ENCODE measurements around the gene RPS6KA1.

RPS6KA1 gene

DNA sequence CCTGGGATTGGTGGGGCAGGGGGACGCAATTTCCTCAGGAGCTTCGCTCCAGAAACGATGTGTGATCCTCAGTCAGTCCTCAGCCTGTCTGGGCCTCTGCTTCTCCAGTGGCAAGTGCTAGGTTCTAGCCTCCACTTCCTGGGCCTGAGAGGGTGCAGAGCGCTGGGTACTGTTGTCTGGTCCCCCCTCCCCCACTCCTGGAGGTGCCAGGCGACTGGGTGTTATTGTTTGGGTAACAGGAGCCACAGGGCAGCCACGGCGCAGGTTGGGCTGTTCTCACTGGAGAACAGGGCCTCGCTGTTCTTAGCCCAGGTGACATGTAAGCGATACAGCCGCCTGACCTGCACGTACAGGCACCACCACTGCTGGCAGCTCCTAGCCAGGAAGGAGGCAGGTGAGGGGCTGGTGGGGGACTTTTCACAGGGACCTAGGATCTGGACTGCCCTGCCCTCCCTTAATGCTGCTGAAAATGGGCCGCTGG lies 2.1 kb downstream of the RPS6KA1 start:
- no peak for DNase-seq (ENCODE audit: low read depth in 2 of 2)

DNA sequence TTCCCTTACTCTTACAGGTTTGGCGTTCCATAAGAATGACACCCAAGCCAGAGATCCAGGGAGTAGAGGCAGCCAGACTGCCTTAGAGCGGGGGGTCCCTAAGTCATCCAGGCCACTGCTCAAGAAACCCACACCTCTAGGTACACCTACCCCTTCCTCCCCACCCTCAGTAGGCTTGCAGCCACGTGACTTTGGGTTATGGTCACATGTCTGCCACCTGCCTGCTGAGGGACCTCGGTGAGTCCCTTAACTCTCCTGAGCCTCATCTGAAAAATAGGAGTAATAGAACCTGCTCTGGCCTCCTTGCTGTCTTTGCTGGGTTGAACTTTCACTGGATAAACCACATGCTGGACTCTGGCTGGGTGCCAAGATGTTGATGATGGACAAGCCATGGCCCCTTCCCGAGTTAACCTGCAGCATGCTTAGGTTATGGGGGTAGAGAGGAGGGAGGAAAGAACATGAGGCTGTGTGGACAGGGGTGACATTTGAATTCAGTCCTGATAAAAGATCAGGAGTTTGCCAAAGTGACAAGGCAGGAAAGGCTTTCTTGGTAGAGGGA lies 4.5 kb downstream of the RPS6KA1 start:
- DNase-seq (ENCODE audit: low read depth in 2 of 2), result no peak

DNA sequence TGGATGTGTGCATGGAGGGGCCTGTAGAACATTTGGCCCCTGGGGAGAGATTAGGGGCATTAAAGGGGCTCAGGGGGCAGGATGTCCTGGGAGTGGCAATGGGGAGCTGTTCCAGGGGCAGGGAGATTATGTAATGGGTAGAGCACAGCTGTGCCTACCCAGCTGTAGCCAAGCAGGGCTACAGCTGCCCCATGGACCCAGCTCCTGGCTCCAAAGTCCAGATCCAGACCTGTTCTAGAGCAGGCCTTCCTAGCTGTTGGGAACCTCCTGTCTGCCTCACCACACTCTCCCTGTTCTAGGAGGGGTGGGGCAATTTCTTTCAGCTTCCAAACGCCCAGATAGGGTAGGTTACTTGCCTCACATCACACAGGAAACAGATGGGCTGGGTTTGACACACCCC lies 5.6 kb downstream of the RPS6KA1 start:
- no peak for DNase-seq (ENCODE audit: low read depth in 2 of 2)

DNA sequence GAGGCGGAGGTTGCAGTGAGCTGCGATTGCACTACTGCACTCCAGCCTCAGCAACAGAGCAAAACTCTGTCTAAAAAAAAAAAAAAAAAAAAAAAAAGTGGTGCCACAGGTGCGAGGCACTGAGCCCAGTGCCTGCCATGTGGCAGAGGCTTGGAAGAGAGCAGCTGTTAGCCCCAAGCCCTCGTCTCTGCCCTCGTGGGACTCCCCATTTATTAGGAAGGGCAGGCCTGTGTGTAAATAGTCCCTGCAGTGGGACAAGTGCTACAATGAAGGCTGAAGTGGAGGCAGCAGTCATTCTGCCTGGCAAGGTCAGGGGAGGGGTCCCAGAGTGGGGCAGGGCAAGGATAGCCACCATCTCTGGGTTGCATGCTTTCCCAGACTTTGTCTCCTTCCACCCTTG lies 6.5 kb downstream of the RPS6KA1 start:
- no peak for DNase-seq (ENCODE audit: low read depth in 2 of 2)

DNA sequence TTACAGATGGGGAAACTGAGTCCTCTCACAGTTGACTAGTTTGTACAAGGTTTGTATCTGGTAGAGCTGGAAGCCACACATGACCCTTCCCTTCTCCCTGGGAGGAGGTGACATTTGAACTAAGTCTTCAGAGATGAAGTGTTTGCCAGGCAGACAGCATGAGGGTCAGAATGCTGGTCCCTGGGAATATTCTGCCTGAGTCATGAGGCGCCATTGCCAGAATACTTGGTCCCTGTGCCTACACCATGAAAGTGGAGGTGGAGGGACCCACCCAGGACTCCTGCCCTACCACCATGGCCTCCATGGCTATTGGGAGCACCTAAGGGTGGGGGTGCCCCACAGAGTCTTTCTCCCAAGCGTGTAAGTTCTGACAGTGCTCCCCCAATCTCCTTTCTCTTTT lies 7.0 kb downstream of the RPS6KA1 start:
- DNase-seq (ENCODE audit: low read depth in 2 of 2), result no peak

DNA sequence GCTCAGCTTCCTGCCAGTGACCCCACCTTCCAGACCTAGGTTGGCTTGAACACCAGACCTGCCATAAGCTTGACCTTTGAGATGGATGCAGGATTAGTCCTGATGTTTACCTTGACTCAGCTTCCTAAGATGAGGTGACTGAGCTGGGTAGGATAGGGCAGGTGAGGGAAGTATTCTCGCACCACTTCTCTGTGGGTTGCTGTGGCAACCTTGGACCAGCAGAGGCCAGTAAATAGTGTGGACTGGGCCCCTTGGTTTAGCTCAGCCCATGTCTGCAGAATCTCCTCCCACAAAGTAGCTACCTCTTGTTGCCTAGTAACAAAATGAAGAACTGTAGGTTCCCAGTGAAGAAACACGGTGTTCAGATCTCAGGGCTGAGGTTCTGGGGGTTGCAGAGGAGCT lies 8.4 kb downstream of the RPS6KA1 start:
- DNase-seq (ENCODE audit: low read depth in 2 of 2), result no peak

DNA sequence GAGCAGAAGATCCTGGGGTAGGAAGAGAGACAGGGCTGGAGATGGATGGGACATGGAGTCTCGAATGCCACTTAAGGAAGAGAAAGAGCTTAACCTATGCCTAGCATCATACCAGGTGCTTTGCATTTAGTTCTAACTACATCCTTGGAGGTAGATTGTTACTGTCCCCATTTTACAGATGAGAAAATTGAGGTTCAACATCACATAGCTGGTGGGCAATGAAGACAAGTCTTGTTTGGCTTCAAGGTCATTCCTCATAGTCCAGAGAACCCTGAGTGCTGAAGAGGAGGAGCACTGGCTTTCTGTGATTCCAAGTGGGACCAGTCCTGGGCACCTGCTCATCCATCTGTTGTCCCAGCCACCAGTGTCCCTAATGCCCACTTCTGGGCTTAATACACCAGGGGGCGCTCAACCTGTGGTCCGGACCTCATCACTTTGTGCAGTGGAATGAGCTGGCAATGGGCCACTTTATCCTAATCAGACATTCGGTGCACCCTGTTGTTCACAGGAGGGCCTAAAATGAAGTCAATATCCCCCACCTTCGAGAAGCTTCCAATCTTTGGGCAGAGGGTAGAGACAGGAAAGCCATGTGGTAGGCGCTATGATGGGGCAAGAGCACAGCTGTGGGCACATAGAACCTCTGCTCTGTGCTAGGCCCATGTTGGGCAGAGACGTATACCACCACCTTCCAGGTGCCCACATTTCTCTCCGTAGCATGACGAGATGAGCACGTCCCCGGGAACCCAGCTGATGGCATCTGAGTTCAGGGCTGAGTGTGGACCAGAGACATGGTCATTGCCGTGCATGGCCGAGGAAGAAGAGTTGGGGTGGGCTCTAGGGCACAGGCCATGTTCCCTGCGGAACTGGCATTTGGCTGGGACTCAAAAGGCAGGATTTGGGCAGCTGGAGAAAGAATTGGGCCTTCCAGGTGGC lies 9.2 kb downstream of the RPS6KA1 start:
- DNase-seq (ENCODE audit: low read depth in 2 of 2), result no peak

DNA sequence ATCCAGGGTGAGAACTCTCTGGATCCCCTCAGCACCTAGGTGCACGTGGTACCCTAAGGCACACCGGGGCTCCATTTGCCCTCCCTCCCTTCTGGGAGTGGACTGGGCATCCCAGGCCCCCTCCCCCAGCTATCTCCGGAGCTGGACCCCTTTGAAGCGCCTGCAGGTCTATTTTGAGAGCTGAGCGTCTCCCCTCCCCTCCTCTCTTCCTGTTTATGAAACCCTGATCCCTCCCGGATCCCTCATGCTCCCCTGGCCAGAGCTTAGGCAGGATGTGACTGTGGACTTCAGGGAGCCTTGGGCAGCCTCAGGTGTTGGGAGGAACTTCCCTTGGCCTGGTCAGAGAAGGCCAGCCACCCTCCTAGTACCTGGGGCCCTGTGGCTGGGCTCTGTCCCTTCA lies 10.2 kb downstream of the RPS6KA1 start:
- no peak for DNase-seq (ENCODE audit: low read depth in 2 of 2)

DNA sequence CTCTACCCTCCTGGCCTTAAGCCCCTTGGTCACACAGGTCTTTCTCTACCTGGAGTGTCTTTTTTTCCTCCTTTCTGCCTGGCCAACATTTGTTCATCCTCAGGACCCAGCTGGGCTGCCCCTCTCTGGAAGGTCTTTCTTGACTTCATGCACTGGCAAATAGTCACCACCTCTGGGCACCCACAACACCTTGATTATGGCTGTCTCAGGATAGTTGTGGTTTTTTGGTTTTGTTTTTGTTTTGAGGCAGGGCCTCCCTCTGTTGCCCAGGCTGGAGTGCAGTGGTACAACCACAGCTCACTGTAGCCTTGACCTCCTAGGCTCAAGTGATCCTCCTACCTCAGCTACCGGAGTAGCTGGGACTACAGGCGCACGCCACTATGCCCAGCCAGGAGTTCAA lies 10.8 kb downstream of the RPS6KA1 start:
- DNase-seq (ENCODE audit: low read depth in 2 of 2), result no peak

DNA sequence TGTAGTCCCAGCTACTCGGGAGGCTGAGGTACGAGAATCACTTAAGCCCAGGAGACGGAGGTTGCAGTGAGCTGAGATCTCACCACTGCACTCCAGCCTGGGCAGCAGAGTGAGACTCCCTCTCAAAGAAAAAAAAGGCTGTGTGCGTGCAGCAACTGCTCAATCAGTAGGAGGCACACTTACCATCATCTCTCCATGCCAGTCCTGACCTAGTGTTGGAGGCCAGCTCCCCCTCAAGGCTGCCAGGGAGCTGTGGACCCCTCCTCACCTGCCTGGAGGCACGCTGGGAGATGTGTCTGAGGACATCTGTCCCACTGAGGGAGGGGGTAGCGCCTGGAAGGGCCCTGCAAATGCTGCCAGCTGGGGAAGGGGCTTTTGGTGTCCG lies 11.9 kb downstream of the RPS6KA1 start:
- no peak for DNase-seq (ENCODE audit: low read depth in 2 of 2)

DNA sequence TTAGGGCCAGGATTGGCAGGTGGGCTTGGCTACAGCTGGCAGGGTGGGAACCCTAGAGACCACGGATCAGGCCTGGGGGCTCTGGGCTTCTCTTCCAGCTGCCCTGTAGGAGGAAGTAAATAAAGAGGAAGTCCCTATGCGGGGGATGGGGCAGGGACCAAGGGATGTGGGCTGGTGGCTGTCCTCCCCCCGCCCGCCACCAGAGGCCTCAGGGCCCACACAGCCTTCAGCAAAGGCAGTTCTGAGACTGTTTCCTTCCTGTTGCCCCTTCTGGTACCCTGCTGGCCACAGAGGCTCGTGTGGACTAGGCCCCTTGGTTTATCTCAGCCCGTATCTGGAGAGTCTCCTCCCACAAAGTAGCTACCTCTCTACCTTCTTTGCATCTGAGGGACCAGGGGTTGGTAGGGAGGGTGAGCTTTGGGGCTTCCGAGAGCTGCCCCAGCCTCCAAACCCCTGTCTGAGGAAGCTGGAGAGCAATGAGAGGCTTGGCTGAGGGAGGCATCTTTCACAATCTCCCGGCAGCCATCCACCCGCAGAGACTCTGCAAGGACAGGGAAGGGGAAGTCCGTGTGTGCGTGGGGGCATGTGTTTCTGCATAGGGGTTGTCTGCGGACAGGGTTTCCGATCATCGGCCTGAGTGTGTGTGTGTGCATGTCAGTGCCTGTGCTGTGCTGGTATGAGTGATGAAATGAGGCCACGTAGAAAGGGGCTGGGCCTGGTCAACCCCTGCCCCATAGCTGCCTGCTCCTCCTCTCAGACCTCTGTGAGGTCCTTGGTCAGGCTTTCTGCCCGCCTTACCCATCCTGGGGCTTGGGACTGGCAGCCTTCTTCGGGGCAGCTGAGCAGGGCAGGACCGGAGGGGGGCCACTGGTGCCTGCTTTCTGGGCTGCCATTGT lies 12.5 kb downstream of the RPS6KA1 start:
- DNase-seq (ENCODE audit: low read depth in 2 of 2), result peak; percentile 50 to 63

DNA sequence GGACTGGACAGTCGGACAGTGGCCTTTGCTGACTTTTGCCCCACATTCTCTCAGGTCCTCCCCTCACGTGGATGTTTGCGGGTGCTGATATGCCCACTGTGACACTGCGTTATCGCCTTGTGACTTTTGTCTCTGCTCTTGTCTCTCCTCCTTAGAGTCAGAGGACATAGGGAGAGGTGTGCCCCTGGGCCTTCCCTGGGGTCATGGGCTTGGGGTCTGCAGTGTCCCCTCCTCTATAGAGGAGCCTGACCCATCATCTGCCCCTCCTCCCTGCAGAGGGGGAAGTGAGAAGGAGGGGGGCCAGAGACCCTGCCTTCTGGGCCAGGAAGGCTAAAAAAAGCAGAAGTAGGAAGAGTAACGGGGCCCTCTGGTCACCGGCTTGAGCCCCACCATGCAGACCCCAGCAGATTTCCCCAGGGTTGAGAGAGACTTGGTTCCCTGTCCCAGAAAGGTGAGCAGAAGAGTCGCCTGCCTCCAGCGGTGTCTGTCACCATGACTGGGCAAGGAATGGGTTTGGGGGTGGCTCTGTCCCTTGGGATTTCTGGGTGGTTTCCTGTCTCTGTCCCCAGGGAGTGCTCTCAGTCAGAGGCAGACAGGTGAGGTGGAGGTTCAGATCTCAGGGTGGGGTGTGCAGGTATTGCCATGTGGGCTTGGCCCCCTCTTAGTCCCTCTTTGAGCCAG lies 13.3 kb downstream of the RPS6KA1 start:
- no peak for DNase-seq (ENCODE audit: low read depth in 2 of 2)

DNA sequence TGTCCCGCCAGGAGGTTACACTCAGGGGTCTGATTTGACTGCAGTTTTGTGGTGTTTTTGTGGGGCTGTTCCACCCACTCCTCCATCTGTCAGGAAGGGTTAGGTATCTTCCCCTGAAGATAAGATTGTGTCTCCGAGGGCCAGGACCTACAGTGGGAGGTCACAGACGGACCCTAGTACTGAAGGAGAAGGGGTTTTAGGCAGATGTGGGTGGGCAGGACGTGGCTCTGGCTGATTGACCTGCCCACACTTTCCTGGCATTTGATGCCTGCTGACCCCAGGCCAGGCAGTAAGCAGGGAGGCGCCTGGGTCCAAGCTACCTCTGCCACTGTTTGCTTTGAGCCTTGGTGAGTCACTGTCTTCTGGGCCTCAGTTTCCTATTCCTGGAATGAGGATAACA lies 13.9 kb downstream of the RPS6KA1 start:
- DNase-seq (ENCODE audit: low read depth in 2 of 2), result no peak

DNA sequence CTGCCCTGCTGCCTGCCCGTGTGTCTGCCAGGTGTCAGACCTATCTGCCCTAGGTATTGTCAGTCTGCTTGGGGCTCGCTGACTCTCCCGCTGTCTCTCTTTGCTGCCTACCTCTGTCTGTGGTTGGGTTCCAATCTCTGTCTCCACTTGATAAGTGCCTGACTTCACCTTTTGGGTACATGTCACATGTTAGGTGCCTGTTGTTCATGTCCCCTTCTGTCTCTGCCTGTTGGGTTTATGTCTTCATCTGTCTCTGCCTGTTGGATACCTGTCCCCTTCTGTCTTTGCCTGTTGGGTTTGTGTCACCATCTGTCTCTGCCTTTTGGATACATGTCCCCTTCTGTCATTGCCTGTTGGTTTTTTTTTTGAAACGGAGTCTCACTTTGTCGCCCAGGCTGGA lies 14.6 kb downstream of the RPS6KA1 start:
- no peak for DNase-seq (ENCODE audit: low read depth in 2 of 2)

DNA sequence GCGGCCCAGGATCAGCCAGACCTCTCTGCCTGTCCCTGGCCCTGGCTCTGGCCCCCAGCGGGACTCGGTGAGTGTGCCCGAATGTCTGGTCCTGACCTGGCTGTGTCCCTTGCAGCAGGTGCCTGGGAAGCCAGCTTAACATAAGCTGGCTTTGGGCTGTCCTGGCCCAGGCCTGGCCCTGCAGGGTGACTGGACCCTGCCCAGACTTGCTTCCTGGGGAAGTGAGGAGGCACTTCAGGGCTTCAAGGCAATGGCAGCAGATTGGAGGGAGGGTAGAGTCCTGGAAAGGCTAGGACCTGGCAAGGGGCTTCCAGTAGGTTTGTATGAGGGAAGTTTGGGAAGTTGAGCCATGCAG lies 16.4 kb downstream of the RPS6KA1 start:
- DNase-seq (ENCODE audit: low read depth in 2 of 2), result no peak

DNA sequence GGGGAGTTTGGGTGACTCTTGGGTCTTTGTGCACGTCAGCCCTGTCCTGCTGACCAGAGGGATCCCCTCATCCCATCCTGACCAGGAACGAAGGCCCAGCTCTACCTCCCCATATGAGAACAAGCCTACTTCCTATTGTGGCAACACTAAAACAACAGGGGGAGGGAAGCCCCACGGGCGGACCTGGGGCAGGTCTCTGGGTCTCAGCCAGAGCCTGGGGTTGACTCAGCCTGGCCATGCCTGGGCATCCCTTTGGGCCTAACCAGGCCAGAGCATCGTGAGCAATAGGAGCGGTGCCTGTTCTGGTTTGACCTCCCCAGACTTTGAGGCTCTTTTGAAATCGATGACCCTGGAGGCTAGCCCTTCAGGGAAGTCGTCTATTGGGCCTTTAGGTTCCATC lies 16.8 kb downstream of the RPS6KA1 start:
- DNase-seq (ENCODE audit: low read depth in 2 of 2), result no peak

DNA sequence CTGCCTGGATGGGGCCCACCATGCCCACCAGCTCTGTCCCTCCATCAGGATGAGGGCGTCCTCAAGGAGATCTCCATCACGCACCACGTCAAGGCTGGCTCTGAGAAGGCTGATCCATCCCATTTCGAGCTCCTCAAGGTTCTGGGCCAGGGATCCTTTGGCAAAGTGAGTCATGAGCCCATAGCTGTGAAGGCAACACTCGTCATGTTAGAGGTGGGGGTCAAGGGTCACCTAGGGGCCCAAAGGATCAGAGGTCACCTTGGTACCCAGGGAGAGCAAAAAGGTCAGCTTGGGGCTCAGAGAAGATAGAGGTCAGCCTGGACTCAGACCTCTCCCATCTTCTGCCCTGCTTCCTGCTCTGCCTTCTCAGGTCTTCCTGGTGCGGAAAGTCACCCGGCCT lies 17.3 kb downstream of the RPS6KA1 start:
- no peak for DNase-seq (ENCODE audit: low read depth in 2 of 2)

DNA sequence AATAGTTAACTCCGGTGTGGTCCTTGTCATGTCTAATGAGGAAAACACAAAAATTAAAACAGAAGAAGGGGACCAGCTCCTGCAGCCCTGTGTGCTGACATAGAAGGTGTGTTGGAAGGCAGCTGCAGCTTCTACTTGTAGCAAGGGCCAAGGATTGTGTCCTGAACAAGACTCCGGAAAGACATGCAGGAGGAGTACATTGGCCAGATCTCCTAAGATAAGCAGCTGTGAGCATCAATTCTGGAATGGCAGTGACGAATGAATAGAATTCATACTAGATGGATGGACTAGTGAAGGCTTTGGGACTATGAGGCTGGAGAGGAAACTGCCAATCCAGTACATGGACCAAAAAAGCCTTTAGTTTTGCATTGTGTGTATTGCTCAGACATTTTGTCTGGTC lies 19.3 kb downstream of the RPS6KA1 start:
- DNase-seq (ENCODE audit: low read depth in 2 of 2), result no peak

DNA sequence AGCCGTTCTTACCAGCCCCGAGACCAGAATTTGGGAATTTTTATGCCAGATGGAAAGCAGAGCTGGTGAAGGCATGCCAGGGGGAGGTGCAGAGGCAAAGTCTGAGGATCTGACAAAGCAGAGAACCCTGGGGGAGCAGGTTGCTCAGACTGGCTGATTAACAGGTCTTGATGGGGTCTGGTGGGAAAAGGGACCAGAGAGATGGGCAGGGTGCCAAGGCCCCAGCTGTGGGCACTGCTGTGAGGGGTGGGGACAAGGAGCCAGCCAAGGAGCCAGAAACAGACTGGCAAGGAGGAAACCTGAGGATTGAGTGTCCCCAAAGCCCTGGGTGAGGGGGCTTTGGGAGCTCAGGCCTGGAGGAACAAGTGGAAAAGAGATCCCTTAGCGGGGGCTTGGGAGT lies 21.4 kb downstream of the RPS6KA1 start:
- DNase-seq (ENCODE audit: low read depth in 2 of 2), result no peak

DNA sequence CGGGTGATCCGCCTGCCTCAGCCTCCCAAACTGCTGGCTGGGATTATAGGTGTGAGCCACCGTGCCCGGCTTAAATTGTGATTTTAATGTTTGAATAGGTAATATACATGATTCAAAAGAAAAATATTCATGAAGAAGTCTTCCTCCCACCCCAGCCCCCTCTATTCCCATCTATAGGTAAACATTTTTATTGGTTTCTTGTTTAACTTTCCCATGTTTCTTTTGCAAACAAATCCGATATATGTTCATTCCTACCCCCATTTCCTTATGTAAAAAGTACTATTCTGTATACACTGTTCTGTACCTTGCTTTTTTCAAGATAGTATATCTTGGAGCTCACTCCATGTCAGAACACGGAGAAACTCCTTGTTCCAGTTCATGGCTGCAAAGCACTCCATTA lies 23.2 kb downstream of the RPS6KA1 start:
- DNase-seq (ENCODE audit: low read depth in 2 of 2), result no peak

DNA sequence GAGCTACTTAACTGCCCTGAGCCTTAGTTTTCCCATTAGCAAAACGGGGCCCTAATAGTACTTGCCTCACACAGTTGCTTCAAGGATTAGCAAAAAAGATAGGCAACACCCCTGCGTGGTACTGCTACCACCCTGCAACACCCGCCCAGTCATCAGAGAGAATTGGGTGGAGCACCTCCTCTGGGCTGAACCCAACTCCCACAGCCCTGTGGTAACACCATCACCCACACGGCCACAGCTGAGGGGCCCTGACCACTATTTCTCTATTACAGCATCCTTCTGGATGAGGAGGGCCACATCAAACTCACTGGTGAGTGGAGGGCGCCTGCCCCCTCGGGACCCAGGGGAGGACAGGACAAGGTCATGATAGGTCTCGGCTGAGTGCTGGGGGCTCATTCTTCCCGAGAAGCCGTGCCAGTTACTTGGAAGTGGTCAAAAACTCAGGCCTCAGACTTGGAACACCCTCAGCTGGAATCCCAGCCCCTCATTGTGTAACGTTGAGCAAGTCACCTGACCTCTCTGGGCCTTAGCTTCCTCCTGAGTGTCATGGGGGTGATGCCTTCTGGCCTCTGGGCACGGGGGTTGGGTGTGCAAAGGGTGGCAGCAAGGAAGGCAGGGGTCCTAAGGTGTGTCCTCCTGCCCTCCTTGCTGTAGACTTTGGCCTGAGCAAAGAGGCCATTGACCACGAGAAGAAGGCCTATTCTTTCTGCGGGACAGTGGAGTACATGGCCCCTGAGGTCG lies 24.6 kb downstream of the RPS6KA1 start:
- DNase-seq (ENCODE audit: low read depth in 2 of 2), result no peak
